ENCODE results near the gene ZNF324B. TPM values are rescaled to one million over a fixed set of nuclear protein-coding genes. Genes with fewer than 3 reads are reported as not detected.

Gene ZNF324B
- total and polyA plus RNA-seq, 10 of the 15 experiments (the other 5 are each of a cell fraction or from before 2014, with no cell fraction given), result 0.11 to 12.8 (median 4.0) TPM

- intact Hi-C loops (cut with micrococcal nuclease; ENCODE audit: unreplicated experiment), result no loop called here
- H4K20me1 ChIP-seq (ENCODE audit: control insufficient read depth, insufficient read depth), result no peaks in the 10 kb centered on the region
- H3K27ac ChIP-seq (ENCODE audit: control insufficient read depth, insufficient read depth), result no peak overlapping the region
- no peak overlapping the region for H2AFZ ChIP-seq (ENCODE audit: control insufficient read depth, low read depth, low read length)
- TF ChIP-seq KAT2A (conservative IDR thresholded peaks at IDR 0.05; ENCODE audit: control insufficient read depth, low read depth, low read length) (no peak), HDAC2 (IDR thresholded peaks at IDR 0.05) (no peak), FOXK2 (IDR thresholded peaks at IDR 0.05) (no peak), POLR2AphosphoS5 (IDR thresholded peaks at IDR 0.05; ENCODE audit: low read length) (no peak), POLR2AphosphoS2 (IDR thresholded peaks at IDR 0.05; ENCODE audit: low read depth, low read length) (no peak), SIX5 (IDR thresholded peaks at IDR 0.05; ENCODE audit: low read depth, low read length, severe bottlenecking) (no peak), SKIL (IDR thresholded peaks at IDR 0.05; ENCODE audit: low read depth, poor library complexity, severe bottlenecking) (no peak), KLF5 (IDR thresholded peaks at IDR 0.05; ENCODE audit: partially characterized antibody) (no peak), RCOR1 (conservative IDR thresholded peaks at IDR 0.05; ENCODE audit: low read depth, low read length) (no peak)
- H3K27me3 ChIP-seq (replicated peaks in 1 of 2; ENCODE audit: control insufficient read depth in 2 of 2, insufficient read depth in 2 of 2, low read length in 1 of 2), result no peaks in the 10 kb centered on the region
- H3K4me1 ChIP-seq (ENCODE audit: control insufficient read depth, insufficient read depth, low read length), result peaks cover 12% of the 10 kb centered on the region
- RAD21 ChIA-PET (ENCODE audit: unreplicated experiment), result no interaction called here
- CTCF ChIA-PET, result no interaction called here
- no peak for DNase-seq (ENCODE audit: low read depth, low spot score)
- SMC1A ChIA-PET (ENCODE audit: uncharacterized antibody, unreplicated experiment), result no interaction called here
- no TSS peak for BruUV-seq (replicated peaks)
- no peaks in the 10 kb centered on the region; a peak in 2 of 4 replicates for H3K36me3 ChIP-seq (ENCODE audit: control insufficient read depth in 2 of 2, insufficient read depth in 2 of 2, low read length in 1 of 2)
- no peak overlapping the region for H3K9ac ChIP-seq (ENCODE audit: control insufficient read depth, insufficient read depth, low read length)
- FAIRE-seq, result no peak
- in situ Hi-C loops (cut with MboI), result no loop called here
- POLR2A ChIA-PET, result interaction anchor here (0.5 kb wide), 1 partner anchor 49 kb away, joined by 3 read pairs; no protein-coding TSS in a partner anchor
- no peak overlapping the region for H3K4me2 ChIP-seq (ENCODE audit: control insufficient read depth, insufficient read depth)
- no peak for ATAC-seq
- no peaks in the 10 kb centered on the region for H3K9me3 ChIP-seq (replicated peaks; ENCODE audit: control insufficient read depth, insufficient read depth, low read length)
- no peak overlapping the region for H3K4me3 ChIP-seq
- H3K79me2 ChIP-seq (ENCODE audit: control insufficient read depth, insufficient read depth, low read length), result no peaks in the 10 kb centered on the region; the same call in 1 of the 2 replicates
- WGBS (ENCODE audit: insufficient coverage, insufficient replicate concordance, low lambda C conversion rate, missing lambda C conversion rate), result 61% methylated on average over 2 of the region's 2 CpGs
Observed at GRCh38 chr19:58480831-58481230, 29.4 kb downstream of the ZNF324B start.
